Heart right ventricle (tissue), 16 donors: Measurements from ENCODE around the gene ZNF281. TPM values are rescaled to one million over a fixed set of nuclear protein-coding genes. Genes with fewer than 3 reads are reported as not detected.

Experiments used
- ATAC-seq, 8 donors: fragments of 200-7000 bp; cut with Tn5 transposase; one replicate each; pipeline ENCODE4 v1.9.1; 2020; ENCODE audit warnings: mild to moderate bottlenecking in 8 of 8, moderate library complexity in 8 of 8, moderate number of reproducible peaks in 1 of 8
- DNase-seq, 2 donors: peaks; one replicate each; pipeline ENCODE4 v3.0.0-alpha.2; 2020
- H3K27ac ChIP-seq, 10 donors: fragments of 200-600 bp; sonication (generic) in 2 of 10; one replicate each; pipeline versions ENCODE4 v1.5.0 to v1.8.0; 2020 to 2022; ENCODE audit warnings: mild to moderate bottlenecking in 3 of 10
- H3K27me3 ChIP-seq, 7 donors: fragments of 200-600 bp; one replicate each; pipeline ENCODE4 v1.8.0; 2021 to 2022; ENCODE audit warnings: mild to moderate bottlenecking in 2 of 7
- H3K36me3 ChIP-seq, 9 donors: fragments of 200-600 bp; sonication (generic) in 1 of 9; one replicate each; pipeline versions ENCODE4 v1.5.0 to v1.8.0; 2020 to 2022; ENCODE audit warnings: mild to moderate bottlenecking in 2 of 9
- H3K4me1 ChIP-seq, 9 donors: fragments of 200-600 bp; sonication (generic) in 1 of 9; one replicate each; pipeline versions ENCODE4 v1.5.0 to v1.8.0; 2020 to 2022; ENCODE audit warnings: mild to moderate bottlenecking in 4 of 9
- H3K4me3 ChIP-seq, 10 donors: fragments of 200-600 bp; sonication (generic) in 2 of 10; one replicate each; pipeline versions ENCODE4 v1.5.0 to v1.8.0; 2020 to 2022; ENCODE audit warnings: mild to moderate bottlenecking in 7 of 10, moderate library complexity in 2 of 10
- H3K9me3 ChIP-seq, 11 donors: fragments of 200-600 bp in 10 of 11; sonication (generic) in 2 of 11; one replicate each; pipeline versions ENCODE4 v1.5.0 to v1.8.0; 2013 to 2022; ENCODE audit warnings: mild to moderate bottlenecking in 2 of 11, control low read depth in 1 of 11, moderate library complexity in 1 of 11
- CTCF ChIP-seq, 9 donors: fragments of 200-600 bp; sonication (generic) in 2 of 9; IDR thresholded peaks; one replicate each; pipeline versions ENCODE4 v1.5.0 to v1.8.0; 2021 to 2022; ENCODE audit warnings: antibody characterized with exemption in 9 of 9, mild to moderate bottlenecking in 5 of 9, moderate library complexity in 1 of 9
- WGBS, 2 donors: extraction: QIAGEN DNeasy Blood & Tissue Kit; methylation state at CpG; one replicate each; pipeline ENCODE4 v1.1.7; 2013; ENCODE audit warnings: inconsistent platforms in 1 of 2; 5-methylcytosine and 5-hydroxymethylcytosine counted together
- intact Hi-C, 10 donors: fragments of 100-400 bp; cut with DNase I; formaldehyde crosslinking; loops; one replicate each; pipeline versions ENCODE4 v1.11.1 to v1.14.2; 2022
- polyA plus RNA-seq, 2 donors: library from polyadenylated mRNA; stranded (reverse); fragments of 200-250 nt; gene quantifications; one replicate each; pipeline ENCODE4 v1.2.3, GENCODE V29; 2013
- total RNA-seq, 10 donors: library from RNA; stranded (reverse); fragmentation: NEBNext Ultra II Directional in 3 of 10; extraction: Animal tissue kit (Norgen Biotek cat#: 25700) in 3 of 10; gene quantifications; one replicate each; pipeline versions ENCODE4 v1.2.1 to v1.2.4, GENCODE V29; 2021 to 2023
- donor health status: Arrhythmogenic right ventricular cardiomyopathy.
- donor health status: ischemic (EF 13 %, LVEDD 7.1; RV severe dilation, severe dysfunction).
- donor health status: healthy with polysubstance abuse.
- donor health status: DM: no; HTN: yes; CAD: no.
- donor health status: DM: no; HTN: no; CAD: no.
- donor health status: ischemic (EF 25% LVEDD 6.9; RV normal size, moderate dysfunction).
- donor health status: ischemic (EF 25% LVEDD 5.7; RV mildly dilated, moderate dysfunction).
- donor health status: healthy.
- donor health status: DM: yes; HTN: yes; CAD: no.
- donor health status: Ischemic cardiomyopathy.
- donor health status: ischemic (EF 35%, LVEDD 5.7; RV mildly dilated, moderate dysfunction).
- donor health status: nonischemic (EF 11% LVEDD 7.7; RV severe dilation, severe dysfunction).
- donor health status: DM: yes; HTN: yes; CAD: no.
- donor health status: PGD.
- donor health status: ischemic (EF 29% LVEDD 5.4; RV normal size, mild dysfunction).
- donor health status: nonischemic (EF 23%, LVEDD 6.1; RV moderate dilation, normal function).

The ZNF281 gene
- total and polyA plus RNA-seq, 12 donors: 2.8 to 11.7 (median 8.8) TPM

- WGBS, 2 donors: 98 to 99% methylated on average over 2 of the region's 2 CpGs
- Histone ChIP-seq H3K27ac (no peak overlapping the region), H3K9me3 (no peaks in the 10 kb centered on the region), H3K4me3 (no peak overlapping the region), H3K4me1 (peaks cover 0 to 20% (median 14%) of the 10 kb centered on the region in 9 donors), H3K27me3 (no peaks in the 10 kb centered on the region), H3K36me3 (peaks cover 0 to 41% (median 0%) of the 10 kb centered on the region in 9 donors)
- no peak for TF ChIP-seq CTCF (IDR thresholded peaks at IDR 0.05)
- no peak for ATAC-seq
- DNase-seq: no peak
- intact Hi-C loops: no loop called here
Measured at GRCh38 chr1:200401263-200401662, 8.6 kb downstream of the ZNF281 start.

- no peaks in the 10 kb centered on the region for H3K9me3 ChIP-seq
- H3K4me3 ChIP-seq: no peak overlapping the region
- no peak for TF ChIP-seq CTCF (IDR thresholded peaks at IDR 0.05)
- H3K36me3 ChIP-seq: peaks cover 0 to 41% (median 0%) of the 10 kb centered on the region in 9 donors
- DNase-seq (no peak), ATAC-seq (no peak)
- WGBS, 2 donors: 89 to 92% methylated on average over 2 of the region's 2 CpGs
- peaks cover 0 to 13% (median 7%) of the 10 kb centered on the region in 9 donors for H3K4me1 ChIP-seq
- no peak overlapping the region for H3K27ac ChIP-seq
- intact Hi-C loops: no loop called here
- no peaks in the 10 kb centered on the region for H3K27me3 ChIP-seq
Measured at GRCh38 chr1:200400556-200400955, 9.3 kb downstream of the ZNF281 start.

GRCh38 chr1:200399860-200400259 is 10.0 kb downstream of the ZNF281 start:
- H3K4me1 ChIP-seq: peaks cover 0 to 6% (median 0%) of the 10 kb centered on the region in 9 donors
- TF ChIP-seq CTCF (IDR thresholded peaks at IDR 0.05): no peak
- WGBS, 2 donors: 98 to 99% methylated on average over 1 of the region's 1 CpG
- H3K27me3 ChIP-seq: no peaks in the 10 kb centered on the region
- DNase-seq (no peak), ATAC-seq (no peak)
- no peak overlapping the region for H3K4me3 ChIP-seq
- no peaks in the 10 kb centered on the region for H3K9me3 ChIP-seq
- H3K36me3 ChIP-seq: peaks cover 0 to 34% (median 0%) of the 10 kb centered on the region in 9 donors
- H3K27ac ChIP-seq: no peak overlapping the region
- intact Hi-C loops: no loop called here

GRCh38 chr1:200398373-200398772 is 11.5 kb downstream of the ZNF281 start:
- 97 to 98% methylated on average over 1 of the region's 1 CpG for WGBS, 2 donors
- H3K27ac ChIP-seq: no peak overlapping the region
- H3K36me3 ChIP-seq: peaks cover 0 to 20% (median 0%) of the 10 kb centered on the region in 9 donors
- H3K4me1 ChIP-seq: peaks cover 0 to 5% (median 0%) of the 10 kb centered on the region in 9 donors
- intact Hi-C loops: no loop called here
- H3K4me3 ChIP-seq: no peak overlapping the region
- H3K9me3 ChIP-seq: no peaks in the 10 kb centered on the region
- DNase-seq (no peak), ATAC-seq (no peak)
- H3K27me3 ChIP-seq: no peaks in the 10 kb centered on the region
- no peak for TF ChIP-seq CTCF (IDR thresholded peaks at IDR 0.05)
